Stimulated activated CD8-positive, alpha-beta memory T cell treated with anti-CD3 and anti-CD28 coated beads, Interleukin-12 subunit alpha, Interleukin-12 subunit beta, amount 100 ng/mL, for 24 hours (primary cell): ENCODE data around the gene GPR18.
"Not testable (repeated sequence)": the region's sequence is repeated elsewhere in the genome, so short reads cannot be mapped to it uniquely, and the experiment has no call there.

Experiments used
- DNase-seq: peaks from one replicate; pipeline ENCODE4 v3.0.0-alpha.2; 2020; ENCODE audit errors: extremely low read depth

The GPR18 gene

GRCh38 chr13:99228737-99229691 is 29.2 kb downstream of the GPR18 start:
- no peak for DNase-seq

- no peak for DNase-seq
Observed at GRCh38 chr13:99227909-99228688, 30.1 kb downstream of the GPR18 start.

- no peak for DNase-seq
Observed at GRCh38 chr13:99227331-99227900, 30.8 kb downstream of the GPR18 start.

GRCh38 chr13:99226513-99226912 is 31.7 kb downstream of the GPR18 start:
- no peak for DNase-seq

GRCh38 chr13:99225078-99225477 is 33.1 kb downstream of the GPR18 start:
- DNase-seq: no peak

GRCh38 chr13:99224021-99224420 is 34.2 kb downstream of the GPR18 start:
- DNase-seq: no peak

GRCh38 chr13:99223587-99223986 is 34.6 kb downstream of the GPR18 start:
- DNase-seq: no peak

GRCh38 chr13:99221567-99222239 is 36.5 kb downstream of the GPR18 start:
- no peak for DNase-seq

GRCh38 chr13:99220199-99220935 is 37.8 kb downstream of the GPR18 start:
- no peak for DNase-seq

GRCh38 chr13:99218969-99219368 is 39.2 kb downstream of the GPR18 start:
- no peak for DNase-seq

- DNase-seq: no peak
Observed at GRCh38 chr13:99218545-99218944, 39.6 kb downstream of the GPR18 start.

GRCh38 chr13:99218126-99218525 is 40.1 kb downstream of the GPR18 start:
- DNase-seq: no peak

- DNase-seq: no peak
Observed at GRCh38 chr13:99217461-99218110, 40.6 kb downstream of the GPR18 start.

GRCh38 chr13:99215184-99215830 is 42.9 kb downstream of the GPR18 start:
- DNase-seq: no peak

- no peak for DNase-seq
Observed at GRCh38 chr13:99214731-99215130, 43.4 kb downstream of the GPR18 start.

- no peak for DNase-seq
Observed at GRCh38 chr13:99214232-99214631, 43.9 kb downstream of the GPR18 start.

- no peak for DNase-seq
Observed at GRCh38 chr13:99211421-99212035, 46.7 kb downstream of the GPR18 start.

- not testable (repeated sequence) for DNase-seq
Observed at GRCh38 chr13:99210627-99211026, 47.6 kb downstream of the GPR18 start.

GRCh38 chr13:99208845-99209527 is 49.2 kb downstream of the GPR18 start:
- no peak for DNase-seq
